ENCODE measurements around the gene AGTPBP1.

Gene AGTPBP1

GRCh38 chr9:85658716-85659115 lies 83.0 kb downstream of the AGTPBP1 start:
- no peak for TF ChIP-seq POLR2AphosphoS5 (IDR thresholded peaks at IDR 0.05; ENCODE audit: low read depth, low read length)
- no peak for TF ChIP-seq TAF1 (IDR thresholded peaks at IDR 0.05; ENCODE audit: borderline replicate concordance, low read depth, low read length)
- no peak for TF ChIP-seq POLR2A (IDR thresholded peaks at IDR 0.05; ENCODE audit: low read depth, low read length)
- FAIRE-seq: no peak
- no peak for DNase-seq (ENCODE audit: insufficient read length)

- DNase-seq (ENCODE audit: insufficient read length): no peak
- no peak for TF ChIP-seq POLR2AphosphoS5 (IDR thresholded peaks at IDR 0.05; ENCODE audit: low read depth, low read length)
- no peak for TF ChIP-seq POLR2A (IDR thresholded peaks at IDR 0.05; ENCODE audit: low read depth, low read length)
- no peak for TF ChIP-seq TAF1 (IDR thresholded peaks at IDR 0.05; ENCODE audit: borderline replicate concordance, low read depth, low read length)
- FAIRE-seq: no peak
Measured at GRCh38 chr9:85653153-85653552, 88.6 kb downstream of the AGTPBP1 start.

- DNase-seq (ENCODE audit: insufficient read length) (no peak), FAIRE-seq (no peak)
Measured at GRCh38 chr9:85647571-85647970, 94.2 kb downstream of the AGTPBP1 start.

GRCh38 chr9:85645909-85646627 lies 95.7 kb downstream of the AGTPBP1 start:
- FAIRE-seq: no peak
- TF ChIP-seq POLR2A (IDR thresholded peaks at IDR 0.05; ENCODE audit: low read depth, low read length) (no peak), TAF1 (IDR thresholded peaks at IDR 0.05; ENCODE audit: borderline replicate concordance, low read depth, low read length) (no peak), POLR2AphosphoS5 (IDR thresholded peaks at IDR 0.05; ENCODE audit: low read depth, low read length) (no peak)
- no peak for DNase-seq (ENCODE audit: insufficient read length)

More at GRCh38 chr9:85647571-85647970, 94.2 kb downstream of the AGTPBP1 start:
- TF ChIP-seq TAF1 (IDR thresholded peaks at IDR 0.05; ENCODE audit: borderline replicate concordance, low read depth, low read length) (no peak), POLR2A (IDR thresholded peaks at IDR 0.05; ENCODE audit: low read depth, low read length) (no peak), POLR2AphosphoS5 (IDR thresholded peaks at IDR 0.05; ENCODE audit: low read depth, low read length) (no peak)

- DNase-seq (ENCODE audit: insufficient read length): no peak
- FAIRE-seq: no peak
- TF ChIP-seq POLR2A (IDR thresholded peaks at IDR 0.05; ENCODE audit: low read depth, low read length): no peak
- no peak for TF ChIP-seq TAF1 (IDR thresholded peaks at IDR 0.05; ENCODE audit: borderline replicate concordance, low read depth, low read length)
- TF ChIP-seq POLR2AphosphoS5 (IDR thresholded peaks at IDR 0.05; ENCODE audit: low read depth, low read length): no peak
Measured at GRCh38 chr9:85640425-85640824, 101.3 kb downstream of the AGTPBP1 start.

- TF ChIP-seq TAF1 (IDR thresholded peaks at IDR 0.05; ENCODE audit: borderline replicate concordance, low read depth, low read length) (no peak), POLR2AphosphoS5 (IDR thresholded peaks at IDR 0.05; ENCODE audit: low read depth, low read length) (no peak)
- DNase-seq (ENCODE audit: insufficient read length): no peak
- FAIRE-seq: no peak
Measured at GRCh38 chr9:85639675-85640186, 102.0 kb downstream of the AGTPBP1 start.

- TF ChIP-seq TAF1 (IDR thresholded peaks at IDR 0.05; ENCODE audit: borderline replicate concordance, low read depth, low read length): no peak
- no peak for TF ChIP-seq POLR2A (IDR thresholded peaks at IDR 0.05; ENCODE audit: low read depth, low read length)
- no peak for TF ChIP-seq POLR2AphosphoS5 (IDR thresholded peaks at IDR 0.05; ENCODE audit: low read depth, low read length)
- no peak for DNase-seq (ENCODE audit: insufficient read length)
- FAIRE-seq: no peak
Measured at GRCh38 chr9:85631809-85632208, 109.9 kb downstream of the AGTPBP1 start.

GRCh38 chr9:85630676-85631075 lies 111.1 kb downstream of the AGTPBP1 start:
- no peak for TF ChIP-seq TAF1 (IDR thresholded peaks at IDR 0.05; ENCODE audit: borderline replicate concordance, low read depth, low read length)
- FAIRE-seq: peak; percentile 24
- DNase-seq (ENCODE audit: insufficient read length): no peak

GRCh38 chr9:85617141-85617670 lies 124.5 kb downstream of the AGTPBP1 start:
- DNase-seq (ENCODE audit: insufficient read length) (no peak), FAIRE-seq (no peak)
- TF ChIP-seq TAF1 (IDR thresholded peaks at IDR 0.05; ENCODE audit: borderline replicate concordance, low read depth, low read length) (no peak), POLR2A (IDR thresholded peaks at IDR 0.05; ENCODE audit: low read depth, low read length) (no peak), POLR2AphosphoS5 (IDR thresholded peaks at IDR 0.05; ENCODE audit: low read depth, low read length) (no peak)

- no peak for FAIRE-seq
- TF ChIP-seq POLR2A (IDR thresholded peaks at IDR 0.05; ENCODE audit: low read depth, low read length): no peak
- TF ChIP-seq TAF1 (IDR thresholded peaks at IDR 0.05; ENCODE audit: borderline replicate concordance, low read depth, low read length): no peak
- no peak for TF ChIP-seq POLR2AphosphoS5 (IDR thresholded peaks at IDR 0.05; ENCODE audit: low read depth, low read length)
- no peak for DNase-seq (ENCODE audit: insufficient read length)
Measured at GRCh38 chr9:85615792-85616191, 126.0 kb downstream of the AGTPBP1 start.

GRCh38 chr9:85610074-85610860 lies 131.5 kb downstream of the AGTPBP1 start:
- FAIRE-seq (peak; percentile 91), DNase-seq (ENCODE audit: insufficient read length) (peak; percentile 22)
- TF ChIP-seq TAF1 (IDR thresholded peaks at IDR 0.05; ENCODE audit: borderline replicate concordance, low read depth, low read length) (no peak), POLR2AphosphoS5 (IDR thresholded peaks at IDR 0.05; ENCODE audit: low read depth, low read length) (no peak), POLR2A (IDR thresholded peaks at IDR 0.05; ENCODE audit: low read depth, low read length) (no peak)

Measured in GM12892 (cell line).